Pancreas (tissue), 10 donors: ENCODE measurements around the gene CPNE2. TPM values are rescaled to one million over a fixed set of nuclear protein-coding genes. Genes with fewer than 3 reads are reported as not detected.

Experiments used
- ATAC-seq, 4 donors: fragments of 200-7000 bp; cut with Tn5 transposase; one replicate each; pipeline versions ENCODE4 v1.8.0 to v1.9.1; 2020; ENCODE audit warnings: mild to moderate bottlenecking in 4 of 4, moderate library complexity in 4 of 4
- DNase-seq, 6 donors: peaks; one replicate each; pipeline ENCODE4 v3.0.0-alpha.2; 2020
- FAIRE-seq: peaks from 2 replicates; lab custom pipeline; 2012; peaks lifted over from hg19 to GRCh38; lab: Jason Lieb, UNC
- H3K27ac ChIP-seq, 4 donors: fragments of 200-600 bp; sonication (generic); 1 replicate in 3 of 4; 2 replicates in 1 of 4; pipeline versions ENCODE4 v1.5.0 to v1.8.0; 2020
- H3K27me3 ChIP-seq, 4 donors: fragments of 200-600 bp; one replicate each; pipeline ENCODE4 v1.8.0; 2021
- H3K36me3 ChIP-seq, 3 donors: fragments of 200-600 bp; sonication (generic) in 1 of 3; one replicate each; pipeline versions ENCODE4 v1.5.0 to v1.8.0; 2020 to 2021
- H3K4me1 ChIP-seq, 3 donors: fragments of 200-600 bp; one replicate each; pipeline ENCODE4 v1.8.0; 2021
- H3K4me3 ChIP-seq, 4 donors: fragments of 200-600 bp; sonication (generic) in 2 of 4; one replicate each; pipeline versions ENCODE4 v1.5.0 to v1.8.0; 2020 to 2021
- H3K9me3 ChIP-seq, 4 donors: fragments of 200-600 bp; one replicate each; pipeline ENCODE4 v1.8.0; 2021
- CTCF ChIP-seq, 4 donors: fragments of 200-600 bp; sonication (generic) in 3 of 4; IDR thresholded peaks; one replicate each; pipeline versions ENCODE4 v1.5.0 to v1.8.0; 2021; ENCODE audit warnings: antibody characterized with exemption in 4 of 4
- WGBS, 2 donors: extraction: QIAGEN DNeasy Blood & Tissue Kit; methylation state at CpG; one replicate each; pipeline ENCODE4 v1.1.7; 2013; 5-methylcytosine and 5-hydroxymethylcytosine counted together
- intact Hi-C, 3 donors: fragments of 100-400 bp; cut with DNase I; formaldehyde crosslinking; loops; one replicate each; pipeline versions ENCODE4 v1.11.1 to v1.14.2; 2022
- polyA plus RNA-seq, 2 donors: library from polyadenylated mRNA; stranded (reverse); fragments of 200-250 nt; gene quantifications; one replicate each; pipeline ENCODE4 v1.2.3, GENCODE V29; 2013
- total RNA-seq, 6 donors: library from RNA; stranded (reverse); fragmentation: NEBNext Ultra II Directional in 4 of 6; extraction: Animal tissue kit (Norgen Biotek cat#: 25700) in 4 of 6; gene quantifications; one replicate each; pipeline versions ENCODE4 v1.2.1 to v1.2.4, GENCODE V29; 2021 to 2023
- donor health status: healthy with polysubstance abuse.
- donor health status: DM: no; HTN: no; CAD: no; lungs with moderate emphysema.
- donor health status: DM: no; HTN: no; CAD: no.
- donor health status: control.
- donor health status: control.
- donor health status: Bipolar disorder and iron deficiency.
- donor health status: DM: yes; HTN: yes; CAD: no.
- donor health status: DM: no; HTN: no; CAD: no.
- donor health status: DM: no; HTN: no; CAD: no.
- donor health status: DM: yes; HTN: yes; CAD: no.

The CPNE2 gene
- total and polyA plus RNA-seq, 8 donors, result 3.2 to 17.1 (median 5.6) TPM

- no peak overlapping the region for H3K4me3 ChIP-seq
- FAIRE-seq (no peak), ATAC-seq (no peak), DNase-seq (no peak)
- H3K36me3 ChIP-seq, result no peaks in the 10 kb centered on the region
- H3K27me3 ChIP-seq, result no peaks in the 10 kb centered on the region
- H3K27ac ChIP-seq, result no peak overlapping the region
- WGBS, 2 donors, result 94 to 95% methylated on average over 6 of the region's 6 CpGs
- intact Hi-C loops, result no loop called here
- no peaks in the 10 kb centered on the region for H3K4me1 ChIP-seq
- no peaks in the 10 kb centered on the region for H3K9me3 ChIP-seq
- no peak for TF ChIP-seq CTCF (IDR thresholded peaks at IDR 0.05)
Measured at GRCh38 chr16:57130950-57131321, 38.6 kb downstream of the CPNE2 start.

DNA sequence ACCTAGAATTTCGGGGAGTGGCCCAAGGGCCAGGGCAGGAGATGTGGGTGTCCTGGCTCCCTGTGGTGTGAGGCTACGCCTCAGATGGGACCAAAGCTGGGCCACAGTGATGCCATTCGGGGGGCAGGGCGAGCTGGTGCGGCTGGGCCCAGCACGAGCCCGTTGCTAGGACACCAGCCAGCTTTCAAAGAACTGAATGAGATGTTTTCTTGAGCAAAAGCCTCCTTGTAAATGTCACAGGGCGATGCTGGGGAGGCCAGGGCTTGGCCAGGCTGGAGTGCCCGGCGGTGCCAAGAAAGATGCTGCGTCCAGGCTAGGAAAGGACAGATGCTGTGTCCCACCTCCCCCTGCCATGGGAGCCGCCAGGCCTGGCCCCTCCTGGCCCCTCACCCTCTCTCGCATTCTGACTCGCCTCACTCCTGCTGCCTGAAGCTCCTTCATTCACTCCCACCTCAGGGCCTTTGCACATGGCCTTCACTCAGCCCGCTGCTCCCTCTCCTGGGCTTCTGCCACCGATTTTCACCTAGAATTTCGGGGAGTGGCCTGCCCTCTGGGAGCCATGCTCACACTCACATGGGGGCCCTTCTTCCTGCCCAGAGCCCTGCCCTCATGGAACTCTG is 39.1 kb downstream of the CPNE2 start:
- Histone ChIP-seq H3K27me3 (no peaks in the 10 kb centered on the region), H3K4me3 (no peak overlapping the region), H3K36me3 (no peaks in the 10 kb centered on the region), H3K4me1 (no peaks in the 10 kb centered on the region), H3K27ac (no peak overlapping the region), H3K9me3 (no peaks in the 10 kb centered on the region)
- TF ChIP-seq CTCF (IDR thresholded peaks at IDR 0.05), result no peak
- ATAC-seq, result no peak
- FAIRE-seq, result no peak
- DNase-seq, result no peak
- WGBS, 2 donors, result 75 to 86% methylated on average over 17 of the region's 17 CpGs
- intact Hi-C loops, result no loop called here

GRCh38 chr16:57132470-57132869 is 40.1 kb downstream of the CPNE2 start:
- 86 to 100% methylated on average over 1 of the region's 1 CpG for WGBS, 2 donors
- Histone ChIP-seq H3K4me1 (no peaks in the 10 kb centered on the region), H3K27me3 (no peaks in the 10 kb centered on the region), H3K4me3 (no peak overlapping the region), H3K27ac (no peak overlapping the region), H3K36me3 (no peaks in the 10 kb centered on the region), H3K9me3 (no peaks in the 10 kb centered on the region)
- FAIRE-seq (no peak), DNase-seq (peak in 1 of 6 donors; percentile 64), ATAC-seq (peak in 3 of 4 donors; percentile 56 to 73 (median 69))
- intact Hi-C loops, result no loop called here
- no peak for TF ChIP-seq CTCF (IDR thresholded peaks at IDR 0.05)

DNA sequence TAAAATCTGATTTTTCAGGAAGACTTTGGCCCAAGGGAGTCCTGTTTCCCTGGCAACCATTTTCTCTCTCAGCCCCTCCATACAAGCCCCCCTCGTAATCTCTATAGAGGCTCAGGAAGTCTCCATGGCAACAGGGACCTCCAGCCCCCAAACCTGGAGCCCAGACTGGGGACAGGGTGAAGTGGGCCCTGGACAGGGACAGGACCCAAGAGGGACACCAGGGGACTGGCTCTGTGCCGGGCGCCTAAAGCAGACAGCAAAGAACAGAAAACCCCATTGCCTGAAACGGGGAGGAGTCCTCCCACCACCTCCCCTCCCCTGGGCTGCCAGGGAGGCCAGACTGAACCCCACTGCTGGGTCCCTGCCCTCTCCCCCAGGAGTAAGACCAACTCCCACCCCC is 40.6 kb downstream of the CPNE2 start:
- Histone ChIP-seq H3K27me3 (no peaks in the 10 kb centered on the region), H3K36me3 (no peaks in the 10 kb centered on the region), H3K27ac (no peak overlapping the region), H3K4me1 (no peaks in the 10 kb centered on the region), H3K4me3 (no peak overlapping the region), H3K9me3 (no peaks in the 10 kb centered on the region)
- DNase-seq (no peak), ATAC-seq (no peak), FAIRE-seq (no peak)
- WGBS, 2 donors, result 73 to 78% methylated on average over 4 of the region's 4 CpGs
- intact Hi-C loops, result no loop called here
- TF ChIP-seq CTCF (IDR thresholded peaks at IDR 0.05), result no peak

- no peak overlapping the region for H3K27ac ChIP-seq
- no peaks in the 10 kb centered on the region for H3K27me3 ChIP-seq
- ATAC-seq (no peak), FAIRE-seq (no peak), DNase-seq (no peak)
- intact Hi-C loops, result no loop called here
- no peaks in the 10 kb centered on the region for H3K9me3 ChIP-seq
- WGBS, 2 donors, result 89% methylated on average over 10 of the region's 10 CpGs
- H3K4me3 ChIP-seq, result no peak overlapping the region
- TF ChIP-seq CTCF (IDR thresholded peaks at IDR 0.05), result no peak
- H3K4me1 ChIP-seq, result no peaks in the 10 kb centered on the region
- no peaks in the 10 kb centered on the region for H3K36me3 ChIP-seq
Measured at GRCh38 chr16:57133886-57134285, 41.5 kb downstream of the CPNE2 start.
